Measurements from ENCODE around the gene SHLD1.

DNA sequence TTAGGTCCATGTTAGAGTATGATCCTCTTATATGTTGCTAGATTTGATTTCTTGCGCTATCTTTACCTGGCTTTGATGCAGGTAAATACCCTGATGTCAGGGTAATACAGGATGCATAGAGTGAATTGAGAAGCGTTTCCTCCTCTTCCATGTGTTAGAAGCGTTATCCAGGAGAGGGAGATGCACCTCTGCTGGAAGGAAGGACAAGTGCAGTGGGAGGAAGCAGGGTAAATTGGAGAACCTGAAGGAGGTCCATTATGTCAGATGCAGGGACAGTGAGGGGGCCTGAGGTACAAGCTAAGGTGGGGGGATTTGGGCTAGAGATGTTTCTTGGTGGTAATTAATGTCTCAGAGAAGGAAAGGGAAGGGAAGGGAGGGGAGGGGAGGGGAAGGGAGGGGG is 7.7 kb downstream of the SHLD1 start:
- TF ChIP-seq POLR2AphosphoS5 (IDR thresholded peaks at IDR 0.05): no peak
- TF ChIP-seq, protein P1, sequence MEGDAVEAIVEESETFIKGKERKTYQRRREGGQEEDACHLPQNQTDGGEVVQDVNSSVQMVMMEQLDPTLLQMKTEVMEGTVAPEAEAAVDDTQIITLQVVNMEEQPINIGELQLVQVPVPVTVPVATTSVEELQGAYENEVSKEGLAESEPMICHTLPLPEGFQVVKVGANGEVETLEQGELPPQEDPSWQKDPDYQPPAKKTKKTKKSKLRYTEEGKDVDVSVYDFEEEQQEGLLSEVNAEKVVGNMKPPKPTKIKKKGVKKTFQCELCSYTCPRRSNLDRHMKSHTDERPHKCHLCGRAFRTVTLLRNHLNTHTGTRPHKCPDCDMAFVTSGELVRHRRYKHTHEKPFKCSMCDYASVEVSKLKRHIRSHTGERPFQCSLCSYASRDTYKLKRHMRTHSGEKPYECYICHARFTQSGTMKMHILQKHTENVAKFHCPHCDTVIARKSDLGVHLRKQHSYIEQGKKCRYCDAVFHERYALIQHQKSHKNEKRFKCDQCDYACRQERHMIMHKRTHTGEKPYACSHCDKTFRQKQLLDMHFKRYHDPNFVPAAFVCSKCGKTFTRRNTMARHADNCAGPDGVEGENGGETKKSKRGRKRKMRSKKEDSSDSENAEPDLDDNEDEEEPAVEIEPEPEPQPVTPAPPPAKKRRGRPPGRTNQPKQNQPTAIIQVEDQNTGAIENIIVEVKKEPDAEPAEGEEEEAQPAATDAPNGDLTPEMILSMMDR (IDR thresholded peaks at IDR 0.05): no peak
- no peak for TF ChIP-seq EP300 (IDR thresholded peaks at IDR 0.05)

Data from sigmoid colon (tissue), 4 donors.